Measurements from ENCODE around the gene RCAN1.
A peak's percentile ranks its signal among the peaks of the same experiment; 100 is the strongest.
"Not testable (repeated sequence)": the region's sequence is repeated elsewhere in the genome, so short reads cannot be mapped to it uniquely, and the experiment has no call there.

Gene RCAN1

GRCh38 chr21:34571994-34572393 lies 42.9 kb downstream of the RCAN1 start:
- no peaks in the 10 kb centered on the region for H3K36me3 Mint-ChIP-seq
- peaks cover 4% of the 10 kb centered on the region for H3K9me3 Mint-ChIP-seq
- peaks cover 25% of the 10 kb centered on the region for H3K4me1 Mint-ChIP-seq
- DNase-seq (ENCODE audit: low spot score in 2 of 2): no peak
- H3K27ac Mint-ChIP-seq: no peak overlapping the region
- H3K4me3 Mint-ChIP-seq: no peak overlapping the region
- ATAC-seq: no peak

- Mint-ChIP-seq H3K4me1 (peaks cover 19% of the 10 kb centered on the region), H3K4me3 (no peak overlapping the region), H3K27ac (no peak overlapping the region), H3K9me3 (peaks cover 4% of the 10 kb centered on the region), H3K36me3 (no peaks in the 10 kb centered on the region)
- DNase-seq (ENCODE audit: low spot score in 2 of 2) (no peak), ATAC-seq (no peak)
Measured at GRCh38 chr21:34570313-34570712, 44.6 kb downstream of the RCAN1 start.

DNA sequence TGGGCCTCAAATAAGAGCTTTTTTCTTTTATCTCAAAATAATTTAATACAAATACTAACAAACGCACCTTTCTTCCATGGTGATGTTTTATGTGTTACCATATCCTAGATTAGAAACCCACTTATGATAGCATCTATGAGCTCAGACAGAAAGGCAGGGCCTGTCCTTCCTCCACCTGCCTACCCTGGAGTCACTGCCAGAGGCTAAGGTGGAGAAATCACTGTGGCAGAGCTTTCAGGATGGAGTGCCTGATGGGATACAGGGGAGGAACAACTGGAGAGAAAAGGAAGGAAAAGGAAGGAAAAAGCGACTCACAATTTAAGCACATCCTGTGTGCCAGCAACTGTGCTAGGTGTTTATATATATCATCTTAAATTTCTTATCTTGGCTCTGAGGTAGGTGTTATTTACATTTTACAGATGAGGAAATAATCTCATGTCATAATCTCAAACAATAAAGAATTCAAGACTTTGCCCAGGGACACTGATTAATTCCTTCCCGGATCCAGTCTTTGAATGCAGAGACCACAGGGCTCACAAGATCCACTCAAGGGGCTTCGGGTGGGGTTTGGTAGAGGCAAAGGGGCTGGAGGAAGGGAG lies 45.4 kb downstream of the RCAN1 start:
- no peaks in the 10 kb centered on the region for H3K36me3 Mint-ChIP-seq
- DNase-seq (ENCODE audit: low spot score in 2 of 2) (no peak), ATAC-seq (no peak)
- no peak overlapping the region for H3K4me3 Mint-ChIP-seq
- no peak overlapping the region for H3K27ac Mint-ChIP-seq
- H3K9me3 Mint-ChIP-seq: peaks cover 4% of the 10 kb centered on the region
- H3K4me1 Mint-ChIP-seq: peaks cover 11% of the 10 kb centered on the region

- not testable (repeated sequence) for H3K4me1 Mint-ChIP-seq, ATAC-seq
Measured at GRCh38 chr21:34568801-34569200, 46.1 kb downstream of the RCAN1 start.

DNA sequence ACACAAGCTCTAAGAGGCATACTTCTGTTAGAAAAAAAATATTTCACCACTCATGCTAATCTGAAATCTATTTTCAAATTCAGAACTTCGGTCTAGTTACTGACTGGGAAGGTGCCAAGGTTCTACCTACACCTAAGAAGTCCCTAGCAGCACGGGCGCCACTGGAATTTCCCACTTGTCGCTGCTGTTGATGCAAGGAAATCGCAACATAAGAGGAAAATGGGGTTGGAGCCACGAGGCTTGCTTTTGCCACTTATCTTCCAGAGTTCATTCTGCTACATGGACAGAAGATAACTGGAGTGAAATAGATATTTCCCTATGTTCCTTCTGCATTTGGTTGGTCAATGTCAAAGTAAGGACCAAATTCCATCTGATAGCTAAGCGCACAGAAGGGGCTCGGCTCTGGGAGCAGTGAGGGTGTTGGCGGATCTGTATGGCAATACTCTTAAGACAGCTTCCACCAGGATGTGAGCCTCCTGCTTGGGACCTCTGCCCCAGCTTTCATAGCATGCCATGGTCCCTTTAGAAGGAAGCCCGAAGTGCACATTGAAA lies 47.2 kb downstream of the RCAN1 start:
- peaks cover 6% of the 10 kb centered on the region for H3K4me1 Mint-ChIP-seq
- H3K36me3 Mint-ChIP-seq: no peaks in the 10 kb centered on the region
- peaks cover 3% of the 10 kb centered on the region for H3K9me3 Mint-ChIP-seq
- ATAC-seq (no peak), DNase-seq (ENCODE audit: low spot score in 2 of 2) (no peak)
- H3K27ac Mint-ChIP-seq: no peak overlapping the region
- no peak overlapping the region for H3K4me3 Mint-ChIP-seq

More at GRCh38 chr21:34568801-34569200, 46.1 kb downstream of the RCAN1 start:
- H3K9me3 Mint-ChIP-seq; H3K4me3 Mint-ChIP-seq; H3K27ac Mint-ChIP-seq; DNase-seq (ENCODE audit: low spot score in 2 of 2); H3K36me3 Mint-ChIP-seq: not testable (repeated sequence)

DNA sequence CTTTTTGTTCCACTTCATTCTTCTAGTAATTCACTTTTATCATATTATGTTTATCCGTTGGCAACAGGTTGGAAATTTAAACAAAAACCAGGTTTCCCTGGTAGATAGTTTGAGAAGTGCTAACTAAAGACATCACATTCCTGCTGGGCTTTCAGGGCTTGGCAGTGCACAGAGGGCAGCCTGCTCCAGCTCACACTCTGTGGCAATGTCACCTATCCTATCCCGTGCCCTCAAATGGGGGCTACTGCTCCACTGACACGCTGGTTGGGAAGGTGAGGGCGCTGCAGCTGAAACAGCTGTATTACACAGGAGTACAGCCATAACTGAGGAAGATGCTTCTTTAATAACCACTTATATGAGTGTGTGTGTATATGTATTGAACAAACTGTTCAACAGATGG lies 49.7 kb downstream of the RCAN1 start:
- ATAC-seq (no peak), DNase-seq (ENCODE audit: low spot score in 2 of 2) (no peak)
- Mint-ChIP-seq H3K4me1 (peaks cover 6% of the 10 kb centered on the region), H3K4me3 (no peak overlapping the region), H3K36me3 (no peaks in the 10 kb centered on the region), H3K27ac (no peak overlapping the region), H3K9me3 (no peaks in the 10 kb centered on the region)

- not testable (repeated sequence) for H3K4me3 Mint-ChIP-seq
Measured at GRCh38 chr21:34563370-34563769, 51.5 kb downstream of the RCAN1 start.

DNA sequence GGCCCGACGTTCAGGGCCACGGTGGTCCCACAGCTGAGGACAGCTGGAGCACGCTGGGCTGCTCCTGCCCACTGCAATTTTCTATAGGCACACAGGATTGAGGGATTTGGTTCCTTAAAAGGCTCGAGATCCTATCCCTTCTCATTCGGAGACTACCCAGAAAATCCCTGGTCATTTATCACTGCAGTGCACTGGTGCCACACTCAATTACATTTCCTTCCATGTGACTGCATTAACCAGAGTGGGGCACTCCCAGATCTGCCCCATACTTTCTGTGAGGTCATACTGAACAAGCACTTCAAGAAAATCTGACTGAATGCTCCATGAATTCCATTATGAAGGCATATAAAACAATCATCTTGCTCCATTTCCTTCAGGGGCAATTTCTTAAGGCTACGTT lies 53.1 kb downstream of the RCAN1 start:
- H3K36me3 Mint-ChIP-seq: no peaks in the 10 kb centered on the region
- no peaks in the 10 kb centered on the region for H3K4me1 Mint-ChIP-seq
- DNase-seq (ENCODE audit: low spot score in 2 of 2) (no peak), ATAC-seq (no peak)
- H3K27ac Mint-ChIP-seq: no peak overlapping the region
- H3K9me3 Mint-ChIP-seq: no peaks in the 10 kb centered on the region
- H3K4me3 Mint-ChIP-seq: no peak overlapping the region

More at GRCh38 chr21:34563370-34563769, 51.5 kb downstream of the RCAN1 start:
- not testable (repeated sequence) for H3K4me1 Mint-ChIP-seq; H3K36me3 Mint-ChIP-seq; DNase-seq (ENCODE audit: low spot score in 2 of 2); H3K9me3 Mint-ChIP-seq; H3K27ac Mint-ChIP-seq; ATAC-seq

GRCh38 chr21:34560609-34561008 lies 54.3 kb downstream of the RCAN1 start:
- Mint-ChIP-seq H3K4me1 (no peaks in the 10 kb centered on the region), H3K27ac (no peak overlapping the region), H3K4me3 (no peak overlapping the region), H3K36me3 (no peaks in the 10 kb centered on the region), H3K9me3 (no peaks in the 10 kb centered on the region)
- DNase-seq (ENCODE audit: low spot score in 2 of 2) (no peak), ATAC-seq (no peak)

- no peak overlapping the region for H3K27ac Mint-ChIP-seq
- ATAC-seq (no peak), DNase-seq (ENCODE audit: low spot score in 2 of 2) (no peak)
- H3K4me1 Mint-ChIP-seq: no peaks in the 10 kb centered on the region
- no peaks in the 10 kb centered on the region for H3K36me3 Mint-ChIP-seq
- peaks cover 1% of the 10 kb centered on the region for H3K9me3 Mint-ChIP-seq
- no peak overlapping the region for H3K4me3 Mint-ChIP-seq
Measured at GRCh38 chr21:34560021-34560420, 54.9 kb downstream of the RCAN1 start.

- no peak for DNase-seq (ENCODE audit: low spot score in 2 of 2)
- Mint-ChIP-seq H3K4me3 (no peak overlapping the region), H3K9me3 (peaks cover 6% of the 10 kb centered on the region), H3K36me3 (no peaks in the 10 kb centered on the region), H3K4me1 (no peaks in the 10 kb centered on the region), H3K27ac (no peak overlapping the region)
- ATAC-seq: no peak
Measured at GRCh38 chr21:34559089-34559631, 55.8 kb downstream of the RCAN1 start.

DNA sequence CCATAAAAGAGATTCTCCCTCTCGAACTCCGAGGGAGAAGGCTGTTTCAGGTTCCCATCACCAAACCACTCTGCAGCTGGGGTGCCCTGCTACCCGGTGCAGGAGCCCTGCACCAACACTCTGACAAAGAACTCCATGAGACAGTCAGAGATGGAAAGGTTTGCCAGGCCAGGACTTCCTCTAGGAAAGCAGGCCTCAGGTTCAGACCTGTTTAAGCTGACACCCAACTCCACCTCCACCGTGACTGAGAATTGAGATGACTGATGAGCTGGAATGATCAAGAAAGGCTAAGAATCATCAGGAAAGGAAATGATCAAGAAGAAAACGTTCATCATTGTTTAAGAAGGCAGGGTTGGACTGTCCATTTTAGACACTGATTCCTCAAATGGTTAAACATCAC lies 56.7 kb downstream of the RCAN1 start:
- H3K4me1 Mint-ChIP-seq: no peaks in the 10 kb centered on the region
- no peak for DNase-seq (ENCODE audit: low spot score in 2 of 2)
- no peak overlapping the region for H3K4me3 Mint-ChIP-seq
- H3K27ac Mint-ChIP-seq: no peak overlapping the region
- no peaks in the 10 kb centered on the region for H3K36me3 Mint-ChIP-seq
- H3K9me3 Mint-ChIP-seq: peaks cover 6% of the 10 kb centered on the region
- ATAC-seq: no peak

DNA sequence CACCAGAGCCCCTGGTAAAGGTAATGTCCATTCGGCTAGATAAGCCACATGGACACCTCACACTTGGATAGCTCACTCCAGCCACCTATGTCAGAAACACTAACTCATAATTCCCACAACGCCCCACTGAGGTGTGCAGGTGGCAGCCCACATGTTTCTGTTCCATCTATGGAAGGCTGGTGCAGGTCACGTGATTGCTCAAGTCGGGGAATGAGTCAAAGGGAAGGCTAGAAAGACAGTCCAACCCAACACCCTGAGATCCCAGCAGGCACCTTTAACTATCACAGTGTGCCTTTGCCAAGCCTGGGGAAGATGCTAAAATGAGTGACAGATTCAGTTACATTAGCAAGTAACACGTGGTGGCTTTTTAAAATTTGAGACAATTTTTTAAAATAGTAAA lies 57.7 kb downstream of the RCAN1 start:
- Mint-ChIP-seq H3K9me3 (peaks cover 6% of the 10 kb centered on the region), H3K4me3 (no peak overlapping the region), H3K36me3 (no peaks in the 10 kb centered on the region), H3K4me1 (no peaks in the 10 kb centered on the region), H3K27ac (no peak overlapping the region)
- ATAC-seq (peak; percentile 21), DNase-seq (ENCODE audit: low spot score in 2 of 2) (no peak)

GRCh38 chr21:34554670-34555069 lies 60.2 kb downstream of the RCAN1 start:
- H3K4me1 Mint-ChIP-seq; DNase-seq (ENCODE audit: low spot score in 2 of 2); H3K9me3 Mint-ChIP-seq; ATAC-seq; H3K27ac Mint-ChIP-seq; H3K4me3 Mint-ChIP-seq; H3K36me3 Mint-ChIP-seq: not testable (repeated sequence)

DNA sequence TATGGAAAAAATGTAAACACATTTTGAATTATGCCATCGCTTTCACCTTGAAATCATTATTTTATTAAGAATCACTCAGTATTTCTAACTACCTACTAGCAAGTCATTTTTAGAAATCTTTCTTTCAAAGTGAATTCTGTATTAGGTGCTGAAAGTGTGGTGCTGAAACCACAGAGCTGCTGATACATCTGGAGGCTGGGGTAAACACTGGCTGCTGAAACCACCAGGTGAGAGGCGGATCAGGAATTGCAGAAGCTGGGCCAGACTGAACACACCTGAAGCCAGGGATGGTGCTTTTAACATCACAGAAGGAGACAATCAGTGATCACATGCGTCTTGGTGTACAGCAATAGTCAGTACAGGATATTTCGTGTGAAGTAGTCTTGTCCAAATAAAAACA lies 60.7 kb downstream of the RCAN1 start:
- Mint-ChIP-seq H3K27ac (no peak overlapping the region), H3K4me3 (no peak overlapping the region), H3K9me3 (peaks cover 6% of the 10 kb centered on the region), H3K4me1 (peaks cover under 1% of the 10 kb centered on the region), H3K36me3 (no peaks in the 10 kb centered on the region)
- DNase-seq (ENCODE audit: low spot score in 2 of 2) (no peak), ATAC-seq (no peak)

- Mint-ChIP-seq H3K36me3 (no peaks in the 10 kb centered on the region), H3K4me3 (no peak overlapping the region), H3K27ac (no peak overlapping the region), H3K4me1 (peaks cover 6% of the 10 kb centered on the region), H3K9me3 (peaks cover 6% of the 10 kb centered on the region)
- ATAC-seq: no peak
- DNase-seq (ENCODE audit: low spot score in 2 of 2): no peak
Measured at GRCh38 chr21:34553151-34553952, 61.6 kb downstream of the RCAN1 start.
